H1 (cell line): ENCODE measurements around the gene DCDC2. TPM values are rescaled to one million over a fixed set of nuclear protein-coding genes. Genes with fewer than 3 reads are reported as not detected.

Source experiments
- SIX5 ChIP-seq: IDR thresholded peaks from 2 replicates; pipeline ENCODE4 v1.6.1; 2011; ENCODE audit warnings: mild to moderate bottlenecking, low read depth, low read length
- polyA plus RNA-seq, 7 experiments: library from polyadenylated mRNA; depleted of rRNA in 3 of 7; stranded (reverse) in 5 of 7; unstranded in 2 of 7; fragments of >200 nt in 5 of 7; fragments of 200-250 nt in 2 of 7; gene quantifications; 1 replicate in 5 of 7; 2 replicates in 1 of 7; 4 replicates in 1 of 7; pipeline versions ENCODE4 v1.2.1 to v1.2.3, GENCODE V29; 2011 to 2013; ENCODE audit warnings: missing spikeins in 2 of 7, mixed read lengths in 2 of 7
- total RNA-seq: library from RNA; stranded (reverse); fragmentation: NEBNext Ultra II Directional; extraction: Animal tissue kit (Norgen Biotek cat#: 25700); gene quantifications from 2 replicates; pipeline ENCODE4 v1.2.1, GENCODE V29; 2021

DCDC2 gene
- total and polyA plus RNA-seq, 2 of the 8 experiments (the other 6 are each of a cell fraction or from before 2014, with no cell fraction given) = 0.03 to 0.15 TPM

DNA sequence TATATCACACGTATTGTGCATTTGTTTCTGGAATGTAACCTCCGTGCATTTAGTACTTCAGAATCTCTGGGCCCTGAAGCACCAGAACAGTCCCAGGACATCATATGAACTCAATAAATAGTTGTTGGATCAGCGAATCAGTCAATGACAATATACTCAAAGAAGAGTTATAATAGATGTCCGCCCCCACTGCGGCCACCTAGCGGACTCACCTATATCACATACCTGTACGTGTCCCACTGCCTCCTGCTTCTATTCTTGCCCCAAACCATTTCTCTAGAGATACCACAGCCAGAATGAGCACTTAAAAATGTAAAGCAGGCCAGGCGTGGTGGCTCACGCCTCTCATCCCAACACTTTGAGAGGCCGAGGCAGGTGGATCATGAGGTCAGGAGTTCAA lies 73.9 kb downstream of the DCDC2 start (continued):
- no peak for TF ChIP-seq SIX5
- TF ChIP-seq, all 59 proteins: peak for 0
